Mesodermal cell (in vitro differentiated cells): ENCODE results near the gene SAXO2.
"Not testable (repeated sequence)": the region's sequence is repeated elsewhere in the genome, so short reads cannot be mapped to it uniquely, and the experiment has no call there.

ENCODE experiments used
- H3K27ac ChIP-seq: 2 replicates; pipeline ENCODE4 v1.7.0; 2013; ENCODE audit warnings: mild to moderate bottlenecking, low read depth, low read length, moderate library complexity; ENCODE audit not compliant: severe bottlenecking
- H3K36me3 ChIP-seq: 2 replicates; pipeline ENCODE4 v1.7.1; 2013; ENCODE audit warnings: mild to moderate bottlenecking, low read length, moderate library complexity; ENCODE audit not compliant: control insufficient read depth, insufficient read depth
- H3K4me1 ChIP-seq: one replicate; pipeline ENCODE4 v1.7.1; 2013; ENCODE audit warnings: mild to moderate bottlenecking, low read length; ENCODE audit not compliant: insufficient read depth, control insufficient read depth, poor library complexity, severe bottlenecking
- H3K4me3 ChIP-seq: 2 replicates; pipeline ENCODE4 v1.7.0; 2013; ENCODE audit warnings: low read length, control low read depth, mild to moderate bottlenecking; ENCODE audit not compliant: insufficient read depth, poor library complexity, severe bottlenecking; ENCODE audit errors: extremely low read depth
- H3K9me3 ChIP-seq: 2 replicates; pipeline ENCODE4 v1.7.1; 2013; ENCODE audit warnings: mild to moderate bottlenecking, low read length, moderate library complexity; ENCODE audit not compliant: control insufficient read depth
- WGBS, 2 experiments: methylation state at CpG; one replicate each; pipeline ENCODE4 v1.1.5; 2013; ENCODE audit warnings: missing lambda C conversion rate in 2 of 2; ENCODE audit not compliant: insufficient coverage in 2 of 2; 5-methylcytosine and 5-hydroxymethylcytosine counted together

The SAXO2 gene

DNA sequence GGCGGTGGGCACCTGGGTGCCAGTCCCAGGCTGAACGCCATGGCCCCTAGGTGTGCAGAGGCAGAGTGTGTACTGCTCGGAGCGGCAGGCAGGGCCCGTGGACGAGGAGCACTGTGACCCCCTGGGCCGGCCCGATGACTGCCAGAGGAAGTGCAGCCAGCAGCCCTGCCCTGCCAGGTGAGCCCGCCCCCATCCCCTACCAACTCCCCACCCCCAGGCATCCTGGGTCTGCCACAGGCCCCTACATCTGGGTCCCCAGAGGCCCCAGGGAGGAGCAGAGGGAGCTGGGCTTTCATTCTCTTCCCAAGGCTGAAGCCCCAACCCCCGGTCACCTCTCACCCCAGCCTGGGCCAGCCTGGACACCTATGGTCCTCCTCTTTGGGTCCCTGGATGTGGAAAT is 63.0 kb downstream of the SAXO2 start:
- H3K4me1 ChIP-seq, H3K9me3 ChIP-seq, H3K27ac ChIP-seq, H3K4me3 ChIP-seq, H3K36me3 ChIP-seq: not testable (repeated sequence)
- WGBS, 2 experiments = 79% methylated on average over 2 of the region's 10 CpGs; no CpG with 5 or more reads in 1 of the 2 experiments

DNA sequence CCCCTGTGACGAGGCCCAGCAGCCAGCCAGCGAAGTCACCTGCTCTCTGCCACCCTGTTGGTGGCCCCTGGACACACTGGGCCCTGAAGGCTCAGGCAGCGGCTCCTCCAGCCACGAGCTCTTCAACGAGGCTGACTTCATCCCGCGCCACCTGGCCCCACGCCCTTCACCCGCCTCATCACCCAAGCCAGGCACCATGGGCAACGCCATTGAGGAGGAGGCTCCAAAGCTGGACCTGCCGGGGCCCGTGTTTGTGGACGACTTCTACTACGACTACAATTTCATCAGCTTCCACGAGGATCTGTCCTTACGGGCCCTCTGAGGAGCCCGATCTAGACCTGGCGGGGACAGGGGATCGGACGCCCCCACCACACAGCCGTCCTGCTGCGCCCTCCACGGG is 64.3 kb downstream of the SAXO2 start:
- H3K9me3 ChIP-seq, H3K36me3 ChIP-seq, H3K27ac ChIP-seq, H3K4me3 ChIP-seq, H3K4me1 ChIP-seq: not testable (repeated sequence)
- WGBS, 2 experiments = 80 to 100% methylated on average over 1 to 2 of the region's 23 CpGs

GRCh38 chr15:82327372-82327771 is 64.8 kb downstream of the SAXO2 start:
- not testable (repeated sequence) for H3K4me1 ChIP-seq, H3K27ac ChIP-seq, H3K36me3 ChIP-seq, H3K9me3 ChIP-seq, H3K4me3 ChIP-seq
- 100% methylated on average over 1 of the region's 10 CpGs; no CpG with 5 or more reads in 1 of the 2 experiments for WGBS, 2 experiments

DNA sequence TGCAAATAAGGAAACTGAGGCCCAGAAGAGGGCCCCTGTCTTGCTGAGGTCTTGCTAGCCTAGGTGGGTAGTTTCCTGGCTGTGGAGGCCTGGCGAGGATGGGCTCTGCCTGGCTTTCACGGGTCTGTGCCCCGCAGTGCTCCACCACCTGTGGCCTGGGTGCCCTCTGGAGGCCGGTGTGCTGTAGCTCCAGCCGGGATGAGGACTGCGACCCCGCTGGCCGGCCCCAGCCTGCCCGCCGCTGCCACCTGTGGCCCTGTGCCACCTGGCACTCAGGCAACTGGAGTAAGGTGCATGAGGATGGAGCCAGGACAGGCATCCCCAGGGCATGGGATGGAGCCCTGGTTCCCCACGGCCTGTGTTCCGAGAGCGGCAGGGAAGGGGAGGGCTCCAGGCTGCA is 66.4 kb downstream of the SAXO2 start:
- no CpG with 5 or more reads among the region's 13 CpGs for WGBS, 2 experiments
- H3K4me3 ChIP-seq, H3K27ac ChIP-seq, H3K9me3 ChIP-seq, H3K36me3 ChIP-seq, H3K4me1 ChIP-seq: not testable (repeated sequence)

DNA sequence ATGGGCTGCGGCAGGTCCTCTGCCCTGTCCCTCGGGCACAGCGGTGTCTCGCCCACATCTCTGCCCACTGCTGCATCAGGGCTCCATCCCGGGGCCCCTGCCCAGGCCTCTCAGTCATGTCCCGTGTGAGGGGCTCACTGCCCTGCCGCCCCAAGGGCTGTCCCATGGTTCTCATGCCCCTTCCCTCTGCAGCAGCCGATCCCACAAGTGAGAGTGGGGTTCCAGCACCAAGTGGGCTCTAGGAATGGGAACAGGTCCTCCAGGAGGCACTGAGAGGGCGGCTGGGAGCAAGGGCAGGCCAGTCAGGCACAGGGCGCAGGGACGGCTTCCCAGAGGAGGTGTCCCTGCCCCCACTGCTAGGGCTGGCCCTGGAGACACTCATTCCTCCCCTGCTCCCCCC is 68.3 kb downstream of the SAXO2 start:
- H3K36me3 ChIP-seq, H3K9me3 ChIP-seq, H3K4me3 ChIP-seq, H3K27ac ChIP-seq, H3K4me1 ChIP-seq: not testable (repeated sequence)
- no CpG with 5 or more reads among the region's 11 CpGs for WGBS, 2 experiments

DNA sequence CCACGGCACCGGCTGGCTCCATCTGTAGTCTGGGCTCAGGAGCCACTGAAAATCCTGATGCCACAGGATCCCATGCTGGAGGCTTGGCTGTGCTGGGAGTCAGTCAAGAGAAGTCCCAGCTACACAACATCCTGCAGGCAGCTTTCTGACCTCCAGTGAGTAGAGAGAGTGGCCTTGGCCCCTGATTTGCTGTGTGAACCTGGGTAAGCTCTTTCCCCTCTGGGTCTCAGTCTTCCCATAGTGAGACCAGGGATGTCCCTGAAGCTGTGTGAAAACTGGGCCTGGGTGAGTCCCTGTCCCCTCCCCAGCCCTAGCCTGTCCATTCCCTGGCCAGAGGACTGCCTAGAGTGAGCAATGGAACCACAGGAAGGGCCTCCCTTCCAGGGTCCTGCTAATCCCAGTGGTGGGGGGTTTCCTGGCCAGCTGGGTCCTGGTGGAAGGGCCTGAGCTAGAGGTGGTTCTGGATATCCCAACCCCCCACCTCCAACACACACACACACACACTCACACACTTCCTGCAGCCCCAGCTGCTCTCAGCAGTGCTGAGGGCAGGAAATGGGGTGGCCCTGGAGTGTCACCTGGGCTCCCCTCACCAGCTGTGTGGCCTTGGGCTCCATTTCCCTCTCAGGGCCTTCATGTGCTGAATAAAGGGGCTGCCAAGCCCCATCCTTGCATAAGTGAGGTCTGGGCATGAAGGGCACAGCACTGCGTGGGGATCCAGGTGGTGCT is 69.1 kb downstream of the SAXO2 start:
- 100% methylated on average over 1 of the region's 3 CpGs; no CpG with 5 or more reads in 1 of the 2 experiments for WGBS, 2 experiments
- not testable (repeated sequence) for H3K4me3 ChIP-seq, H3K36me3 ChIP-seq, H3K27ac ChIP-seq, H3K4me1 ChIP-seq, H3K9me3 ChIP-seq

- H3K9me3 ChIP-seq, H3K4me3 ChIP-seq, H3K4me1 ChIP-seq, H3K36me3 ChIP-seq, H3K27ac ChIP-seq: not testable (repeated sequence)
- 93 to 95% methylated on average over 4 to 6 of the region's 13 CpGs for WGBS, 2 experiments
Observed at GRCh38 chr15:82332711-82333602, 70.3 kb downstream of the SAXO2 start.

DNA sequence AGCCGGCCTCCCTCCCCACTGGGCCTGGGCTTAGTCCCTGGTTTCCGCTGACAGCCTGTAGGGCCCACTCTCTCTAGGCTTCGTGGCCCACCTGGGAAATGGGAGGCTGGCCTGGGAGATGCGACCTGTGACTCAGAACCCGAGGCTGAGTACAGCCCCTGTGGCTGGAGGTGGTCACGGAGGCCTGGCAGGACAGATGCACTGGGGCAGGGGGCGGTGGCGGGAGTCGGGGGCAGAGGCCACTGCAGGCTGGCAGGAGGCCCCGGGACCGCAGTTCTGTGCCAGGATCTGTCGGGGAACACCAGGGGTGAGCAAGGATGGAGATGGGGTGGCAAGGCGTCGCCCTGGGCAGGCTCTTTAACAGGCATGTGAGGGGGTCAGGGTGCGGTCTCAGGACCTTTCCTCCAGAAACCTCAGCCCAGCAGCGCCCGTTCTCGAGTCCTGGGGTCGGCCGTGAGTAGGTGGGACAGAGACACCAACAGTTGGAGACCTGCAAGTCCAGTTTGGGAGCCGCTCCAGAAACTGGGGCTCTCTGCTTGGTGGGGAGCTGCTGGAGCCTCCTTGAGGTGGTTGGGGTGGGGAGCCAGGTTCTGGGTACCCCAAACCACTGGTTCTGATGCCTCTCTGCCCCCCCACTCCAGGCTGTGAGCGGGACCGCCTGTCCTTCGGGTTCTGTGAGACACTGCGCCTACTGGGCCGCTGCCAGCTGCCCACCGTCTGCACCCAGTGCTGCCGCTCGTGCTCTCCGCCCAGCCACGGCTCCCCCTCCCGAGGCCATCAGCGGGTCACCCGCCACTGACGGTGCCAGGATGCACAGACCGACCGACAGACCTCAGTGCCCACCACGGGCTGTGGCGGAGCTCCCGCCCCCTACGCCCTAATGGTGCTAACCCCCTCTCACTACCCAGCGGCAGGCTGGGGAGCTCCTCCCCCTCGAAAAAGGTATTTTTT is 71.3 kb downstream of the SAXO2 start:
- not testable (repeated sequence) for H3K36me3 ChIP-seq, H3K4me3 ChIP-seq, H3K27ac ChIP-seq, H3K9me3 ChIP-seq, H3K4me1 ChIP-seq
- WGBS, 2 experiments = 93 to 100% methylated on average over 2 to 11 of the region's 43 CpGs
